KBM-7 (cell line): ENCODE results near the gene SLC6A9.

Experiments
- DNase-seq: peaks from one replicate; pipeline ENCODE4 v3.0.0-alpha.2; 2015
- in situ Hi-C: fragments of 300-500 bp; cut with MboI; formaldehyde crosslinking; loops from 2 replicates; pipeline ENCODE4 v1.14.3; 2020; ENCODE audit warnings: low sequenced_read_pairs, low pct_unique_long_range_greater_than_20kb, mixed read lengths

Gene SLC6A9

DNA sequence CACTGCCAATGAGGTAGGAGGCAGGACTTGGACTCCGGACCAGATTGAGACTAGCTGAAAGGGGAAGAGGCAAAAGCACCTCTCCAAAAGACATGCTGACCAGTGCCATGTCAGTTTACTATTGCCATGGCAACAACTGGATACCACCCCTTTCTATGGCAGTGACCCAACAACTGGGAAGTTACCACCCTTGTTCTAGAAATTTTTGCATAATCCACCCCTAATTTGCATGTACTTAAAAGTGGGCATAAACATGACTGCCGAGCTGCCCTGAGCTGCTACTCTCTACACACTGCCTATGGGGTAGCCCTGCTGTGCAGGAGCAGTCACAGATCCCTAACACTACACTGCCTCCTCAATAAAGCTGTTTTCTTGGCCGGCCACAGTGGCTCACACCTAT is 19.0 kb upstream of the SLC6A9 start:
- in situ Hi-C loops = no loop called here
- DNase-seq = no peak

GRCh38 chr1:44049839-44050238 is 18.6 kb upstream of the SLC6A9 start:
- DNase-seq = no peak
- in situ Hi-C loops = no loop called here

DNA sequence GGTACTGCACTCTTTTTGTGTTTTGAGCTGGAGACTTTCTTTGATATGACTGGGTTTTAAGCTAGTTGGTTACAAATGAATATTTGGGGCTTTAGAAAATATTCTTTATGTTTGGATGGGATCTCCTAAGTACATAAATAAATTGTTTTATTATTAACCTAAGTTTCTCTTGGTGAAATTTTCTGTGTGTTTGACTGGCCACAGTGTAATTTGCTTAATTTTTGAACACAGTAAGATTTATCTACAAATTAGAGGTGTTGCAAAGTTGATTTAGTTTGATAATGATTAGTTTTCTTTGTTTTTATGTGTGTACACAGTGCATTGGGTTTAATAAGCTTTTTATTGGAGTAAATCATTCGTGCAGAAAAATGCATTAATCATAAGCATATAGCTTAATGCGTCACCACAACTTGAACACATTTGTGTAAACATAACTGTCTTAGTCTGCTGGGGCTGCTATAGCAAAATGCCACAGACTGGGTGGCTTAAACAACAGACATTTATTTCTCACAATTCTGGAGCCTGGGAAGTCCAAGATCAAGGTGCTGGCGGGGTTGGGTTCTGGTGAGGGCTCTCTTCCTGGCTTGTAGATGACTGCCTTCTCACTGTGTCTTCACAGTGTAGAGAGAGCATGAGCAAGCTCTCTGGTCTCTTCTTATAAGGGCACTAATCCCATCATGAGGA is 17.4 kb upstream of the SLC6A9 start:
- no peak for DNase-seq
- in situ Hi-C loops = no loop called here

- in situ Hi-C loops = no loop called here
- DNase-seq = no peak
Observed at GRCh38 chr1:44047131-44047530, 15.9 kb upstream of the SLC6A9 start.

- DNase-seq = no peak
- in situ Hi-C loops = no loop called here
Observed at GRCh38 chr1:44045064-44045463, 13.8 kb upstream of the SLC6A9 start.

DNA sequence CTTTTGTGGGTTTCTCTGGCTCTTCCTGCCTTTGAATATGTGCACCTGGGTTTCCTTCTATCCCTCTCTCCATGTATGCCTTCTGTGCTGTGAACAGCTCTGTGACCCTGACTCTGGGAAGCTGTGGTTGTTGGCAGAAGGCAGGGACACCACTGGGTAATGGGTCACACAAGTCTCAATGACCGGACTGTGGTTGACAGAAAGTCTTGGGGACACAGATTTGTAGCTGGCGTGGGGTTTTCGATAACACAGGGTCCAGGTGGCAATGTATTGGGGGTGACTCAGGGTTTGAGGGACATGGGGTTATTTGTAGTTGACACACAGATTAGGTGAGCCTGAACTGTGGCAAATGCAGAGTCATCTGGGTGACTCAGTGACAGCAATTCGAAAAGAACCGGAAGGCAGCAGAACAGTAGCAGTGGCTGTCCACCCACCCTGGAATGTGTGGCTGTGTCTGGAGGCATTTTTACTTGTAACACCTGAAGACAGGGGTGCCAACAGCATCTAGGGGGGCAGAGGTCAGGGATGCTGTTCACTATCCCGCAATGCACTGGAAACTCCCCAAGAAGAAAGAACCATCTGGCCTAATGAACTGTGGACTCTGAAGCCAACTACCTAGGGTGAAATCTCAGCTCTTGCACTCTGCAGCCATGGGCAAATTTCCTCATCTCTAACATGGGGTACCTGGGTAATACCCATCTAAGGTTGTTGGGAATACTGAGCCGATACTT is 13.0 kb upstream of the SLC6A9 start:
- DNase-seq = no peak
- in situ Hi-C loops = no loop called here

- in situ Hi-C loops = no loop called here
- no peak for DNase-seq
Observed at GRCh38 chr1:44043176-44044070, 12.2 kb upstream of the SLC6A9 start.

DNA sequence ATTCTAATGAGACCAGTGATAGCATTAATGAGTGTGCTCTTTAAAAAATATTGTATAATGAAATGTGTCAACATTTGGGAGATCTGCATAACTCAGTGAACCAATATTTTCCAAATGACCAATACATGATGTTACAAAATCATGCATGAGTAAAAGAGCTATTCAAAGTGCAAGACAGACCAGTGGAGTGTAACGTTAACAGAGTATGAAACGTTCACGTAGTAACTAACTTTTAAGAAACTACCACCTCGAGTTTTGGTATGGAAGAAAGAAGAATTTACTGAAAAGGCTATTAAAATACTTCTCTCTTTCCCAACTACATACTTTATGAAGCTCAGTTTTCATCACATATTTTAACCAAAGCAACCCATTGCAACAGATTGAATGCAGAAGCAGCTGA is 9.6 kb upstream of the SLC6A9 start:
- no peak for DNase-seq
- in situ Hi-C loops = no loop called here

DNA sequence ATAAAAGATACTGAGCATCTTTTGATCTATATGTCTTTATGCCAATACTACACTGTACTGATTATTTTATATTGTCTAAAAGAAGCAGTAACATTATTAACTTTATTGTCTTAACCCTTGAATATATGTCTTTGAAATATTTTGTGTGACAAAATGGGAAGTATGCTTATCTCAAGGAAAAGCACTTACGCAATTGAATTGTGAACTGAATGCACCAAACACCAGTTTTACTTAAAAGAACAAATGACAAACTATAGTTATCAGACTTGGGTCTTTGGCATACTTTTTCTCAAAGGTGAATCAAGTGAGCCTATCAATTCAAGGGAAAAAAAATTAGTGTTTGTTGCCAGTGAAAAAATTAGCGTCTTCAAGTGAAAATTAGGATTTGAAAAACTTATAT is 9.2 kb upstream of the SLC6A9 start:
- DNase-seq = no peak
- in situ Hi-C loops = no loop called here

DNA sequence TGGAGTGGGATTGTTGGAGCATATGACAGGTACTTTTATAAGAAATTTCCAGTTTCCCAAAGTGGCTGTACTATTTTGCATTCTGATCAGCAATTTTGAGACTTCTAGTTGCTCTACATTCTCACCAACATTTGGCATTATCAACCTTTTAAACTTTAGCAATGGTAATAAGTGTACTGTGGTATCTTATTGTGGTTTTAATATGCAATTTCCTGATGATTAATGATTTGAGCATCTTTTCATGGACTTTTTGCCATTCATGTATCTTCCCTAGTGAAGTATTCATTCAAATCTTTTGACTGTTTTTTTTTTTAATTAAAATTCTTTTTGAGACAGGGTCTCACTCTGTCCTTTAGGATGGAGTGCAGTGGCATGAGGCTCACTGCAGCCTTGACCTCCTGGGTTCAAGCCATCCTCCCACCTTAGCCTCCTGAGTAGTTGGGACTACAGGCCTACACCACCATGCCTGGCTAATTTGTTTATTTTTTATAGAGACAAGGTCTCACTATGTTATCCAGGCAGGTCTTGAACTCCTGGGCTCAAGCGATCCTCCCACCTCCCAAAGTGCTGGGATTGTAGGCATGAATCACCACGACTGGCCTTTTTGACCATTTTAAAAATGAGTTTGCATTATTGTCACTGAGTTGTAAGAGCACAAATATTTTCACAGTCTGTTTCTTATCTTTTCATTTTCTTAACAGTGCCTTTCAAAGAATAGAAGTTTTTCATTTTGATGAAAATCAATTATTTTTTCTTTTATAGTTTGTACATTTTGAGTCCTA is 7.8 kb upstream of the SLC6A9 start:
- in situ Hi-C loops = no loop called here

GRCh38 chr1:44037154-44037553 is 5.9 kb upstream of the SLC6A9 start:
- DNase-seq = no peak
- in situ Hi-C loops = no loop called here

More for the DNA sequence above, 7.8 kb upstream of the SLC6A9 start:
- DNase-seq = no peak

DNA sequence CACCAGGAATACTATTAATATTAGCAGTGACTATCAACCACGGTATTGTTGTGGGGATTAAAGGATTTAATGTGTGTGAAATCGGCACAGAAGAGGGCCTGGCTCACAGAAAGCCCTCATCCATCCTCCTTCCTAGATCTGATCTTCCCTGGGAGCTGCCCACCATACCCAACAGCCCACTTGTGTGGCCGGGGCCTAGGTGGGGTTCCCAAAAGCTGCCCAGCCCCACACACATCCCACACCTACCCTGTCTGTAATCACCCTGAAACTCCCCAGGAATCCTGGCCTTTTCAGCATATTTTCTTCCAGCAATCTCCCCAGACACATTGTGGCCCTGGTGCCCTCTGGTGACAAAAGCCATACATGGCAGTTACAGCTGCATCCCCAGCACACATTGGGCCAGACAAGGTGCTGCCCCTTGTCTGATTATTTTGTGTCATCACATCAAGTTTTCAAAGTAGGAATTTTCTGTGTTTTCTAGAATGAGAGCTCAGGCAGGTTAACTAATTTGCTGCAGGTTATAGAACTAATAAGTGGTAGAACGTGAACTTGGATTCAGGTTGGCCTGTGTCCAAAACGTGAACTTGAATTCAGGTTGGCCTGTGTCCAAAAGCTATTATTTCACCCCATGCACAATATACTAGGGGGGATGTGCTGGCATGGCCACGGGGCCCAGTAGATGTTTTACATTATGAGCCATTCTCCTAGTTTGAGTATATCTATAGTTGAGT is 5.3 kb upstream of the SLC6A9 start:
- peak; percentile 84 for DNase-seq
- in situ Hi-C loops = no loop called here

- no peak for DNase-seq
- in situ Hi-C loops = no loop called here
Observed at GRCh38 chr1:44035726-44036408, 4.6 kb upstream of the SLC6A9 start.

- DNase-seq = no peak
- in situ Hi-C loops = no loop called here
Observed at GRCh38 chr1:44034976-44035716, 3.9 kb upstream of the SLC6A9 start.

DNA sequence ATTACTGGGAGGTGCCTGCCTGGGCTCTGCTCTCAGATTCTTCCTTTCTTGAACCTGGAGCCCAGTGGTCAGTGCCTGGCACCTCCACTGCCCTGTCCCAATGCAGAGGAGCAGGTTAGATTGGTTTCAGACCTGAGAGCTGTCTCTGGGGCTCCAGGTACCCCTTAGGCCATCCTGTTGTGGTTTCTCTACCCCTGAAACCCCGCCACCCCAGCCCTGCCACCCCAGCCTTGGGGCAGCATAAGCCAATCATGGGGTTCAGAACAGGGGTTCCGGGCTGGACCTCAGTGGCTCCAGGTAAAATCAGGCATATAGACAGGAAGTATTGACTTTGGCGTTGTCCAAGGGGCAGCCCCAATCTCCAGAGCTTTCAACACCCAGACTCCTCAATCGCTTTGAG is 3.2 kb upstream of the SLC6A9 start:
- in situ Hi-C loops = no loop called here
- DNase-seq = no peak

DNA sequence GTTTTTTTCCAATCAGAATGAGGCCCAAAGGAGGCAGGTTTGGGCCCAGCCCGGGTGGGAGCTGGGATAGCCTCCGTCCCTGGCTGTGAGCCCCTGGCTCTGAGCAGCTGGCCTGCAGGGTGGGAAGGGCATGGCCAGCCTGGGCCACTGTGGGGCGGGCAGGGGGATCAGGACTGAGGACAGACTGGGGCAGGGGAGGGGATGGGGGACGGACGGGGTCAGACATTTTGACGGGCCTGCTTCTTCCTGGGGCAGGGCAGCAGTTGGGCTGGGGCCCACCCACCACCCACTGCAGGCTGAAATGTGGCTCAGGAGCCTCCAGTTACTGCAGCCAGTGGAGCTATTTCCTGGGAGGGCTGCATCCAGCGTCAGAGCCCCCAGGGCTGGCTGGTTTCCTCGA is 2.5 kb upstream of the SLC6A9 start:
- DNase-seq = no peak
- in situ Hi-C loops = no loop called here

GRCh38 chr1:44033041-44033575 is 1.8 kb upstream of the SLC6A9 start:
- in situ Hi-C loops = no loop called here
- DNase-seq = no peak
